Panc1 (cell line): Measurements from ENCODE around the gene KRTAP5-6. TPM values are rescaled to one million over a fixed set of nuclear protein-coding genes. Genes with fewer than 3 reads are reported as not detected.
"Not testable (repeated sequence)": the region's sequence is repeated elsewhere in the genome, so short reads cannot be mapped to it uniquely, and the experiment has no call there.

ENCODE experiments used
- ATAC-seq: fragments of 200-7000 bp; cut with Tn5 transposase; 2 replicates; pipeline ENCODE4 v1.9.1; 2020; ENCODE audit warnings: mild to moderate bottlenecking, moderate library complexity
- BruUV-seq: library from RNA; stranded (reverse); fragments of 400-500 nt; replicated peaks from 2 replicates; lab custom pipeline; 2021; lab: Mats Ljungman, UMichigan
- CTCF ChIA-PET: fragments of 300-600 bp; sonication (Branson Sonifier 250); formaldehyde crosslinking; loops from one replicate; lab custom pipeline; 2022; ENCODE audit warnings: antibody characterized with exemption; lab: Charles Lee
- POLR2A ChIA-PET: fragments of 300-600 bp; sonication (Branson Sonifier 250); formaldehyde crosslinking; loops from one replicate; lab custom pipeline; 2022; ENCODE audit warnings: antibody characterized with exemption; lab: Charles Lee
- DNase-seq: peaks from one replicate; pipeline ENCODE4 v3.0.0-alpha.2; 2010; ENCODE audit warnings: low read depth, low spot score
- H3K27ac ChIP-seq: 2 replicates; pipeline ENCODE4 v1.5.1; 2011; ENCODE audit warnings: mild to moderate bottlenecking, low read length, inconsistent platforms
- H3K27me3 ChIP-seq: fragments of 200-500 bp; sonication (Bioruptor generic); 2 replicates; pipeline ENCODE4 v1.6.0; 2014; ENCODE audit warnings: low read length, inconsistent platforms; ENCODE audit not compliant: control insufficient read depth, insufficient read depth
- H3K36me3 ChIP-seq: fragments of 200-500 bp; sonication (Bioruptor generic); 2 replicates; pipeline ENCODE4 v1.5.1; 2014; ENCODE audit warnings: inconsistent platforms, mild to moderate bottlenecking, low read length, moderate library complexity; ENCODE audit not compliant: control insufficient read depth, insufficient read depth
- H3K4me1 ChIP-seq: 2 replicates; pipeline ENCODE4 v1.5.1; 2011; ENCODE audit warnings: inconsistent platforms, mild to moderate bottlenecking, low read length, moderate library complexity; ENCODE audit not compliant: control insufficient read depth, insufficient read depth
- H3K4me3 ChIP-seq, 2 experiments: 2 replicates each; pipeline ENCODE4 v1.5.1; 2011 to 2012; ENCODE audit warnings: low read depth in 2 of 2, low read length in 2 of 2, mild to moderate bottlenecking in 2 of 2, inconsistent platforms in 1 of 2, moderate library complexity in 1 of 2
- H3K9me3 ChIP-seq: fragments of 200-500 bp; sonication (Bioruptor generic); 2 replicates; pipeline ENCODE4 v1.5.1; 2014; ENCODE audit warnings: low read depth, mild to moderate bottlenecking, inconsistent platforms, low read length, moderate library complexity; ENCODE audit not compliant: control insufficient read depth, insufficient read depth
- CTCF ChIP-seq: fragments of 450-650 bp; IDR thresholded peaks from 2 replicates; pipeline ENCODE4 v1.5.1; 2017; ENCODE audit warnings: mild to moderate bottlenecking
- POLR2AphosphoS5 ChIP-seq: IDR thresholded peaks from 2 replicates; pipeline ENCODE4 v1.6.1; 2012; ENCODE audit warnings: mild to moderate bottlenecking, low read depth, low read length, moderate library complexity
- REST ChIP-seq, 2 experiments: IDR thresholded peaks; 2 replicates each; pipeline ENCODE4 v1.6.1; 2011 to 2012; ENCODE audit warnings: low read depth in 2 of 2, control low read depth in 1 of 2, low read length in 1 of 2, mild to moderate bottlenecking in 1 of 2, moderate library complexity in 1 of 2; ENCODE audit not compliant: insufficient read depth in 1 of 2
- SIN3A ChIP-seq: IDR thresholded peaks from 2 replicates; pipeline ENCODE4 v1.6.1; 2012; ENCODE audit warnings: low read depth, mild to moderate bottlenecking, low read length, moderate library complexity, borderline replicate concordance; ENCODE audit not compliant: insufficient read depth
- TCF7L2 ChIP-seq: IDR thresholded peaks from 2 replicates; pipeline ENCODE4 v1.6.1; 2011; ENCODE audit warnings: mild to moderate bottlenecking, low read depth, low read length, inconsistent platforms
- in situ Hi-C: cut with HindIII; loops from 2 replicates; pipeline ENCODE4 v1.10.0; 2016; ENCODE audit warnings: low sequenced_read_pairs, low pct_unique_long_range_greater_than_20kb
- intact Hi-C: fragments of 100-400 bp; cut with micrococcal nuclease; formaldehyde crosslinking; loops from one replicate; pipeline ENCODE4 v1.10.0; 2022; ENCODE audit not compliant: unreplicated experiment
- total RNA-seq: library from RNA; stranded (reverse); gene quantifications from one replicate; pipeline ENCODE4 v1.2.1, GENCODE V29; 2021; ENCODE audit not compliant: unreplicated experiment

The KRTAP5-6 gene
- total RNA-seq, 1 experiment from 2014 or later, result not detected

DNA sequence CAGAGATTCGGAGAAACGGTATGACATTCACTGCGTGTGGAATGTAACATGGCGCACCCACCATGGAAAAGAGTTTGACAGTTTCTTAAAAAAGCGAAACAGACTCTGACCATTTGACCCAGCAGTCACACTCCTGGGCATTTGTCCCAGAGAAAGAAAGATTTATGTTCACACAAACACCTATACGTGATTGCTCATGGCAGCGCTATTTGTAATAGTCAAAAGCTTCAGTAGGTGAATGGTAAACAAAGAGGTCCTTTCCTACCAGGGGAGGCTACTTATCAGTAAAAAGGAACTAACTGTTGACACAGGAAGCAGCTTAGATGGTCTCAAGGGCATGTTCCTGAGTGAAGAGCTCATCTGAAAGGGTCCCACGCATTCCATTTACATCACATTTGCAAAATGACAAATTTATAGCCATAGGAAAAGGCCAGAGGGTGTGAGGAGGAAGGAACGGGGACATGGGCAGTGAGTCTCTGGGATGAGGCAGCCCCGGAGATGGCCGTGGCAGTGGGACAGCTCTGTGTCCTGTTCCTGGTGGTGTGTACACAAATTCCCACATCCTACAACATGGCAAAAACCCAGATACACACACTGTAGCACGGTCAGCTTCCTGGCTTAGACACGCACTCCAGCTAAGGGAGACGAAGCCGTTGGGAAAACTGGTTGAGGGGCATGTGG is 14.6 kb upstream of the KRTAP5-6 start:
- intact Hi-C loops, result no loop called here
- DNase-seq, result peak; percentile 18

GRCh38 chr11:1683216-1683615 is 13.8 kb upstream of the KRTAP5-6 start:
- ATAC-seq, H3K27me3 ChIP-seq, DNase-seq, in situ Hi-C loops, H3K4me3 ChIP-seq, BruUV-seq, H3K36me3 ChIP-seq, H3K9me3 ChIP-seq, H3K27ac ChIP-seq, intact Hi-C loops: not testable (repeated sequence)
- peaks cover 11% of the 10 kb centered on the region for H3K4me1 ChIP-seq
- POLR2A ChIA-PET, result interaction anchor here (0.6 kb wide), 1 partner anchor 50 kb away, joined by 3 read pairs; no protein-coding TSS in a partner anchor
- CTCF ChIA-PET, result interaction anchor here (0.9 kb wide), 2 partner anchors 11 to 66 kb away, joined by 3 read pairs; no protein-coding TSS in a partner anchor

More for the DNA sequence above, 14.6 kb upstream of the KRTAP5-6 start:
- Histone ChIP-seq H3K9me3 (no peaks in the 10 kb centered on the region; the same call in 1 of the 2 replicates), H3K36me3 (no peaks in the 10 kb centered on the region), H3K4me3 (no peak overlapping the region), H3K27me3 (no peaks in the 10 kb centered on the region), H3K4me1 (peaks cover 11% of the 10 kb centered on the region), H3K27ac (peak overlapping the region; percentile 10)
- no TSS peak for BruUV-seq
- POLR2A ChIA-PET, result interaction anchor here (0.6 kb wide), 1 partner anchor 51 kb away, joined by 3 read pairs; no protein-coding TSS in a partner anchor
- ATAC-seq, result peak; percentile 58
- in situ Hi-C loops, result no loop called here
- TF ChIP-seq TCF7L2 (0 out of 2 replicates have a peak, but pooled peaks have one; percentile 37), CTCF (no peak), SIN3A (no peak), POLR2AphosphoS5 (no peak), REST (IDR thresholded peaks at IDR 0.05; ENCODE audit: insufficient read depth in 1 of 2, low read depth in 2 of 2, low read length in 1 of 2) (no peak)
- CTCF ChIA-PET, result interaction anchor here (0.9 to 1.0 kb wide), 4 partner anchors 12 to 200 kb away, joined by 3 to 5 read pairs (median 4); no protein-coding TSS in a partner anchor

DNA sequence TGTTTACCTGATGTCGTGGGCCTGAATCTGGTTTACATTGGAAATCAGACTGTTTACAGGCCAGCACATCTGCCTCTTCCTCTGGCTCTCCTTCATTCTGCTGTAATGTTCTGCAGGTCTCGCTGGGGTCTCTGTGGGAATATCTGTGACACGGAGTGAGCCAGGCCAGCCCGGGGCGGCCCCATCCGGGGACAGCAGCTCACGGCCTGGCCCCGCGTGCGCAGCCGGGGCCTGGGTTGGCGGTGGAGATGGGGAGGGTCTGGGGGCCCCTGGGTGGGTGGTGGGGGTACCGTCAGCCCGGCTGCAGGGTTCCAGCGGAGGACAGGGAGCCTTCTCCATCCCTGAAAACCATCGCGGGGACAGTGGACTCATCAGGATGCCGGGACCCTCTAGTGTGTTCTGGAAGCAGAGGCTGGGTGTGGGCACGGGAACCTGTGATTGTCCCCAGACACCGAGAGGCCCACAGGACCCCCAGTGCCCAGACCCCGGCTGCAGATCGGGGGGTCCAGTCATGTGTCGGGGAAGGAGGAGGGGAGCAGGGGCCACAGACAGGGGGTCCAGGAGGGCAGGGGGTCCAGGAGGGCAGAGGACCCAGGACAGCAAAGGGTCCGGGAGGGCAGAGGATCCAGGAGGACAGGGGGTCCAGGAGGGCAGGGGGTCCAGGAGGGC is 13.0 kb upstream of the KRTAP5-6 start:
- H3K27ac ChIP-seq, H3K9me3 ChIP-seq, H3K36me3 ChIP-seq, in situ Hi-C loops, H3K4me3 ChIP-seq, POLR2A ChIA-PET, H3K27me3 ChIP-seq, CTCF ChIA-PET, ATAC-seq, intact Hi-C loops, BruUV-seq, DNase-seq: not testable (repeated sequence)
- peaks cover 11% of the 10 kb centered on the region for H3K4me1 ChIP-seq

DNA sequence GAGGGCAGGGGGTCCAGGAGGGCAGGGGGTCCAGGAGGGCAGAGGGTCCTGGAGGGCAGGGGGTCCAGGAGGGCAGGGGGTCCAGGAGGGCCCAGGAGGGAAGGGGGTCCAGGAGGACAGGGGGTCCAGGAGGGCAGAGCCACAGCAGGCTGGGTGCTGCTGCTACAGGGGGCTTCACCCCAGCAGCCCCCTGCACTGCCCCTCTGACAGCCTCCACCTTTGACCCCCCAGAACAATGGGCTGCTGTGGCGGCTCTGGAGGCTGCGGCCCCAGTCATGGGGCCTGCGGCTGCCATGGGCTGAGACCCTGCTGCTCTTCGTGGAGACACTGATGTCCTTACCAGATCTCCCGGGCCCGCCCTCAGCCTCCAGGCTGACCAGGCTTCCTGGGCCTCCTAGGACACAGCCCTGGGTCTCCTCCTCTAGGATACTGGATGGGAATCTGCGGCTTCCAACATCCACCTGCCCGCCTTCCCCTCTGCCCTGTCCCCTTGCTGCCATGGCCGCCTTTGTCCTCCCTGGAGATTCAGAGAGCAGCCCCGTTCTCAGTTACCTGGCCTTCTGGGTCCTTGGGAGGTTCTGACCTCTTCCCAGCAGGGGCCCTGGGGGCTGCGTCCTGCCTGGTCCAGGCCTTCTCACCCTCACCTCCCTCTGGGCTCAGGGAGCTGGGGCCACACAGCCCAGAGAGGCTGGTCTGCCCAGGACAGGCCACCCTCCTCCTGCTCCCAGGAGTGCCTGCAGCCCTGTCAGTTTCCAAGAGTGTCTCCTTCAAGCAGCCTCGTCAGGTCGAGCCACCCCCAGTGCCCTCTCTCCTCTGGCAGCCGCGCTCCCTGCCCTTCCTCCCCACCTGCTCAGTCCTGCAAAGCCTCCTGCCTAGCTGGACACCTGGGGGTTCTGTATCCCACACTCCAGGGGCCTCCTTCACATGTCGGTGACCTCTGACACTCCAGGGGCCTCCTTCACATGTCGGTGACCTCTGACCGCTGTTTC is 11.8 kb upstream of the KRTAP5-6 start:
- H3K4me1 ChIP-seq, result peaks cover 11% of the 10 kb centered on the region
- POLR2A ChIA-PET, H3K4me3 ChIP-seq, H3K27me3 ChIP-seq, CTCF ChIA-PET, BruUV-seq, in situ Hi-C loops, DNase-seq, H3K27ac ChIP-seq, intact Hi-C loops, H3K36me3 ChIP-seq, H3K9me3 ChIP-seq: not testable (repeated sequence)
- ATAC-seq, result peak; percentile 69
